ENCODE measurements around the gene GASK1A.

DNA sequence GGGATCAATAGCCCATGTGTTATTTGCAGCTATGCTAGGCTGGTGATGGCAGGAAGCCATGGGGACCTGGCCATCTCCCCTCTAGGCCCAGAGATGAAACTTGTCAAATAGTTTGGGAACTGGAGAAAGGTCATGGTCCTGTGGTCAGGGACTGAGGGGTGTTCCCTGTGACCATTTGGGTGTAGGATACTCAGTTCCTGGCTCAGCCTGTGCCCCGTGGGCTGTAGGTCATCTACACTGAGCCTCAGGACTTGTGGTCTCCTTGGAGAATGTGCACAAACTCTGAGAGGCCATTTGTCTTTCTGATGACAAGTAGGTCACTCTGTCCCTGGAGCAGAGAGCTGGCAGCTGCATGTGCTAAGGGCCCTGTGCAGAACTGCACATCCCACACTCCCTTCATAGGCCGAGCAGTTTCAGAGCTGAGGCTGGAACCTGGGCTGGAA lies 17.5 kb downstream of the GASK1A start:
- TF ChIP-seq, protein P1, sequence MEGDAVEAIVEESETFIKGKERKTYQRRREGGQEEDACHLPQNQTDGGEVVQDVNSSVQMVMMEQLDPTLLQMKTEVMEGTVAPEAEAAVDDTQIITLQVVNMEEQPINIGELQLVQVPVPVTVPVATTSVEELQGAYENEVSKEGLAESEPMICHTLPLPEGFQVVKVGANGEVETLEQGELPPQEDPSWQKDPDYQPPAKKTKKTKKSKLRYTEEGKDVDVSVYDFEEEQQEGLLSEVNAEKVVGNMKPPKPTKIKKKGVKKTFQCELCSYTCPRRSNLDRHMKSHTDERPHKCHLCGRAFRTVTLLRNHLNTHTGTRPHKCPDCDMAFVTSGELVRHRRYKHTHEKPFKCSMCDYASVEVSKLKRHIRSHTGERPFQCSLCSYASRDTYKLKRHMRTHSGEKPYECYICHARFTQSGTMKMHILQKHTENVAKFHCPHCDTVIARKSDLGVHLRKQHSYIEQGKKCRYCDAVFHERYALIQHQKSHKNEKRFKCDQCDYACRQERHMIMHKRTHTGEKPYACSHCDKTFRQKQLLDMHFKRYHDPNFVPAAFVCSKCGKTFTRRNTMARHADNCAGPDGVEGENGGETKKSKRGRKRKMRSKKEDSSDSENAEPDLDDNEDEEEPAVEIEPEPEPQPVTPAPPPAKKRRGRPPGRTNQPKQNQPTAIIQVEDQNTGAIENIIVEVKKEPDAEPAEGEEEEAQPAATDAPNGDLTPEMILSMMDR (conservative IDR thresholded peaks at IDR 0.05; ENCODE audit: low read length) = no peak
- no peak for TF ChIP-seq EZH2phosphoT487 (IDR thresholded peaks at IDR 0.05; ENCODE audit: borderline replicate concordance, low read depth, low read length)

Measured in OCI-LY7 (cell line).